Ovary (tissue), 9 donors: ENCODE results near the gene GLRB. TPM values are rescaled to one million over a fixed set of nuclear protein-coding genes. Genes with fewer than 3 reads are reported as not detected.

Experiments used
- DNase-seq, 5 donors: peaks; one replicate each; pipeline ENCODE4 v3.0.0-alpha.2; 2019 to 2020
- H3K27ac ChIP-seq, 2 donors: fragments of 200-600 bp; one replicate each; pipeline versions ENCODE4 v1.5.1 to v1.8.0; 2019 to 2022
- H3K27me3 ChIP-seq: fragments of 200-600 bp; one replicate; pipeline ENCODE4 v1.8.0; 2022
- H3K36me3 ChIP-seq: fragments of 200-600 bp; sonication (generic); one replicate; pipeline ENCODE4 v1.5.1; 2019
- H3K4me1 ChIP-seq: one replicate; pipeline ENCODE4 v1.8.1; 2013; ENCODE audit warnings: mild to moderate bottlenecking, moderate library complexity; ENCODE audit not compliant: insufficient read depth
- H3K4me3 ChIP-seq: fragments of 200-600 bp; sonication (generic); one replicate; pipeline ENCODE4 v1.5.1; 2017
- H3K9me3 ChIP-seq, 2 donors: fragments of 200-600 bp in 1 of 2; sonication (generic) in 1 of 2; one replicate each; pipeline versions ENCODE4 v1.5.1 to v1.8.1; 2013 to 2019; ENCODE audit warnings: mild to moderate bottlenecking in 1 of 2, moderate library complexity in 1 of 2
- CTCF ChIP-seq, 3 donors: fragments of 450-650 bp in 2 of 3; fragments of 200-600 bp in 1 of 3; IDR thresholded peaks; one replicate each; pipeline versions ENCODE4 v1.5.1 to v1.8.0; 2016 to 2022; ENCODE audit warnings: antibody characterized with exemption in 3 of 3, mild to moderate bottlenecking in 1 of 3
- EP300 ChIP-seq: sonication (generic); formaldehyde crosslinking; IDR thresholded peaks from one replicate; pipeline ENCODE4 v1.6.1; 2017; ENCODE audit warnings: antibody characterized with exemption
- POLR2A ChIP-seq: fragments of 450-650 bp; IDR thresholded peaks from one replicate; pipeline ENCODE4 v1.6.1; 2017; ENCODE audit warnings: antibody characterized with exemption, mild to moderate bottlenecking, moderate library complexity
- WGBS, 3 donors: extraction: QIAGEN DNeasy Blood & Tissue Kit in 1 of 3; methylation state at CpG; one replicate each; pipeline versions ENCODE4 v1.1.5 to v1.1.7; 2013 to 2017; 5-methylcytosine and 5-hydroxymethylcytosine counted together
- intact Hi-C, 4 donors: fragments of 100-400 bp; cut with DNase I; formaldehyde crosslinking; loops; one replicate each; pipeline versions ENCODE4 v1.11.0 to v1.15.1; 2022 to 2023
- polyA plus RNA-seq, 2 donors: library from polyadenylated mRNA; stranded (reverse); fragments of 200-250 nt in 1 of 2; fragments of 350-450 nt in 1 of 2; fragmentation: Illumina TruSeq in 1 of 2; extraction: RNeasy Lipid Tissue Mini Kit (QIAGEN cat#74804) in 1 of 2; gene quantifications; one replicate each; pipeline ENCODE4 v1.2.3, GENCODE V29; 2013 to 2014
- small RNA-seq: library from RNA; depleted of rRNA; stranded (forward); fragments of <200 nt; gene quantifications from one replicate; pipeline ENCODE3, GENCODE V24; 2016
- total RNA-seq, 7 donors: library from RNA; depleted of rRNA in 2 of 7; stranded (reverse); fragments of >200 nt in 2 of 7; fragmentation: NEBNext Ultra II Directional in 3 of 7; extraction: Animal tissue kit (Norgen Biotek cat#: 25700) in 3 of 7; gene quantifications; one replicate each; pipeline versions ENCODE4 v1.1.0 to v1.2.4, GENCODE V29; 2016 to 2023
- donor health status: DM: no; HTN: no; CAD: no; lungs with moderate emphysema.
- donor health status: DM: no; HTN: no; CAD: no.
- donor health status: Bipolar disorder and iron deficiency.
- donor health status: DM: yes; HTN: yes; CAD: no.
- donor health status: DM: no; HTN: no; CAD: no.
- donor health status: DM: yes; HTN: yes; CAD: no.

The GLRB gene
- total and polyA plus RNA-seq, 9 donors = 0.33 to 8.3 (median 1.8) TPM

GRCh38 chr4:157220371-157220881 is 144.5 kb downstream of the GLRB start, which contains the start of gene GRIA2:
TSS of gene GRIA2 (plus strand) at chr4:157220728. CDS start at chr4:157221043, 315 bp downstream.
- no peak within 1 kb of the TSS for H3K27ac ChIP-seq
- 1 to 6% (median 2%) methylated on average over 53 to 57 of the region's 57 CpGs for WGBS, 3 donors
- DNase-seq = peak in 3 of 5 donors; percentile 17 to 67 (median 53)
- no peaks in the 10 kb centered on the region for H3K27me3 ChIP-seq
- no peaks in the 10 kb centered on the region for H3K36me3 ChIP-seq
- H3K4me3 ChIP-seq = peak within 1 kb of the TSS; percentile 38
- peaks cover 0 to 7% of the 10 kb centered on the region in 2 donors for H3K9me3 ChIP-seq
- TF ChIP-seq EP300 (no peak), POLR2A (no peak), CTCF (IDR thresholded peaks at IDR 0.05) (no peak)
- intact Hi-C loops = loop anchor here in 1 of 4 donors (10.0 kb wide), 1 partner anchor 754 kb away; no protein-coding TSS in a partner anchor
- peaks cover 1% of the 10 kb centered on the region for H3K4me1 ChIP-seq

- no peak for DNase-seq
These were observed 145.5 kb downstream of the GLRB start for GRCh38 chr4:157221426-157221894.

More at GRCh38 chr4:157221426-157221894, 145.5 kb downstream of the GLRB start:
- WGBS, 3 donors = 5 to 8% (median 5%) methylated on average over 24 of the region's 24 CpGs
- intact Hi-C loops = loop anchor here in 1 of 4 donors (10.0 kb wide), 1 partner anchor 753 kb away; no protein-coding TSS in a partner anchor
- TF ChIP-seq POLR2A = no peak
- TF ChIP-seq CTCF (IDR thresholded peaks at IDR 0.05) = no peak
- no peak for TF ChIP-seq EP300
- Histone ChIP-seq H3K27me3 (no peaks in the 10 kb centered on the region), H3K4me1 (peaks cover 1% of the 10 kb centered on the region), H3K36me3 (no peaks in the 10 kb centered on the region), H3K27ac (no peak overlapping the region), H3K9me3 (peaks cover 0 to 7% of the 10 kb centered on the region in 2 donors), H3K4me3 (peak overlapping the region; percentile 38)

Small RNAs within 50 kb of the gene (small RNA-seq; reads per million reads assigned to genes)
- gene RF00019 = not detected
- not detected for gene RNU6-582P

Other genes starting within 250 kb of the GLRB start
- gene PDGFC, start 104.4 kb upstream of the GLRB start, total RNA-seq = 10 to 100 TPM; 18.6 to 58.0 (median 36.2) TPM
- 10 to 100 TPM; 27.4 to 48.8 TPM for gene PDGFC, start 104.4 kb upstream of the GLRB start, polyA plus RNA-seq
- 1 to 10 TPM in 2 of 7 donors, under 1 TPM in 3, not detected in 2; 0.08 to 4.8 (median 1.00) TPM for gene GRIA2, start 144.6 kb downstream of the GLRB start, total RNA-seq
- gene GRIA2, start 144.6 kb downstream of the GLRB start, polyA plus RNA-seq = 1 to 10 TPM in 1 of 2 donors, under 1 TPM in 1; 0.04 to 3.6 TPM